BLaER1 (cell line): Measurements from ENCODE around the gene GRK3.
"Not testable (repeated sequence)": the region's sequence is repeated elsewhere in the genome, so short reads cannot be mapped to it uniquely, and the experiment has no call there.

Experiments used
- H3K27ac ChIP-seq: shearing (Covaris generic); formaldehyde crosslinking; 2 replicates; pipeline ENCODE4 v1.8.1; 2022
- H3K27me3 ChIP-seq: shearing (Covaris generic); formaldehyde crosslinking; 2 replicates; pipeline ENCODE4 v1.8.1; 2022
- H3K36me3 ChIP-seq: shearing (Covaris generic); formaldehyde crosslinking; 2 replicates; pipeline ENCODE4 v1.8.1; 2022
- H3K4me1 ChIP-seq: shearing (Covaris generic); formaldehyde crosslinking; 2 replicates; pipeline ENCODE4 v1.8.1; 2022
- H3K4me2 ChIP-seq: shearing (Covaris generic); formaldehyde crosslinking; 2 replicates; pipeline ENCODE4 v1.8.1; 2022
- H3K4me3 ChIP-seq: shearing (Covaris generic); formaldehyde crosslinking; 2 replicates; pipeline ENCODE4 v1.8.1; 2022
- H3K9ac ChIP-seq: shearing (Covaris generic); formaldehyde crosslinking; 2 replicates; pipeline ENCODE4 v1.8.1; 2022
- H3K9me3 ChIP-seq: shearing (Covaris generic); formaldehyde crosslinking; 2 replicates; pipeline ENCODE4 v1.8.1; 2022
- H4K20me1 ChIP-seq: shearing (Covaris generic); formaldehyde crosslinking; 2 replicates; pipeline ENCODE4 v1.8.1; 2022
- Cebpa-rat ChIP-seq: shearing (Covaris generic); IDR thresholded peaks from 2 replicates; pipeline ENCODE4 v1.8.1; 2022

The GRK3 gene

GRCh38 chr22:25563761-25564319, 635 bp upstream of the GRK3 start:
- H3K4me2 ChIP-seq: peak overlapping the region; percentile 98
- peaks cover 29% of the 10 kb centered on the region for H4K20me1 ChIP-seq
- no peaks in the 10 kb centered on the region for H3K36me3 ChIP-seq
- no peak for TF ChIP-seq Cebpa-rat
- H3K9ac ChIP-seq: peak overlapping the region; percentile 92
- peaks cover 77% of the 10 kb centered on the region for H3K4me1 ChIP-seq
- peak overlapping the region; percentile 87 for H3K27ac ChIP-seq
- H3K4me3 ChIP-seq: peak overlapping the region; percentile 99
- no peaks in the 10 kb centered on the region for H3K9me3 ChIP-seq
- no peaks in the 10 kb centered on the region for H3K27me3 ChIP-seq

- no peak for TF ChIP-seq Cebpa-rat
- peak overlapping the region; percentile 99 for H3K4me3 ChIP-seq
- H4K20me1 ChIP-seq: peaks cover 40% of the 10 kb centered on the region
- H3K4me1 ChIP-seq: peaks cover 77% of the 10 kb centered on the region
- H3K36me3 ChIP-seq: no peaks in the 10 kb centered on the region; the same call in 1 of the 2 replicates
- H3K27ac ChIP-seq: peak overlapping the region; percentile 87
- no peaks in the 10 kb centered on the region for H3K27me3 ChIP-seq
- H3K9me3 ChIP-seq: no peaks in the 10 kb centered on the region
- H3K4me2 ChIP-seq: peak overlapping the region; percentile 94
- H3K9ac ChIP-seq: peak overlapping the region; percentile 92
These were observed 653 bp downstream of the GRK3 start for GRCh38 chr22:25564979-25565677.

- Histone ChIP-seq H3K4me1 (peaks cover 72% of the 10 kb centered on the region), H3K27ac (peak overlapping the region; percentile 22; the same call in 1 of the 2 replicates), H3K4me3 (peak overlapping the region; percentile 99), H3K4me2 (peak overlapping the region; percentile 94), H4K20me1 (peaks cover 51% of the 10 kb centered on the region), H3K27me3 (no peaks in the 10 kb centered on the region), H3K9me3 (no peaks in the 10 kb centered on the region), H3K36me3 (no peaks in the 10 kb centered on the region; the same call in 1 of the 2 replicates), H3K9ac (peak overlapping the region; percentile 92; the same call in 1 of the 2 replicates)
- TF ChIP-seq Cebpa-rat: no peak
These were observed 1.9 kb downstream of the GRK3 start for GRCh38 chr22:25566186-25566897.

- Histone ChIP-seq H3K4me2 (peak overlapping the region; percentile 94), H3K4me3 (peak overlapping the region; percentile 99), H3K27ac (peak overlapping the region; percentile 22; the same call in 1 of the 2 replicates), H3K9ac (peak overlapping the region; percentile 92; the same call in 1 of the 2 replicates), H3K36me3 (no peaks in the 10 kb centered on the region; the same call in 1 of the 2 replicates), H3K9me3 (no peaks in the 10 kb centered on the region), H3K4me1 (peaks cover 67% of the 10 kb centered on the region), H4K20me1 (peaks cover 51% of the 10 kb centered on the region), H3K27me3 (no peaks in the 10 kb centered on the region)
- no peak for TF ChIP-seq Cebpa-rat
These were observed 2.4 kb downstream of the GRK3 start for GRCh38 chr22:25566898-25567235.

GRCh38 chr22:25567251-25567675, 2.8 kb downstream of the GRK3 start:
- peaks cover 52% of the 10 kb centered on the region for H4K20me1 ChIP-seq
- no peak for TF ChIP-seq Cebpa-rat
- peaks cover 63% of the 10 kb centered on the region for H3K4me1 ChIP-seq
- H3K9ac ChIP-seq: 0 out of 2 replicates have a peak overlapping the region, but pooled peaks have one; percentile 7
- no peaks in the 10 kb centered on the region; the same call in 1 of the 2 replicates for H3K36me3 ChIP-seq
- no peaks in the 10 kb centered on the region for H3K9me3 ChIP-seq
- H3K27me3 ChIP-seq: no peaks in the 10 kb centered on the region
- peak overlapping the region; percentile 94 for H3K4me2 ChIP-seq
- H3K4me3 ChIP-seq: peak overlapping the region; percentile 99
- H3K27ac ChIP-seq: 0 out of 2 replicates have a peak overlapping the region, but pooled peaks have one; percentile 22

GRCh38 chr22:25568066-25568465, 3.6 kb downstream of the GRK3 start:
- not testable (repeated sequence) for H3K36me3 ChIP-seq, H3K4me3 ChIP-seq, H3K9ac ChIP-seq, H3K27me3 ChIP-seq, H3K9me3 ChIP-seq, H3K27ac ChIP-seq
- Histone ChIP-seq H3K4me2 (peak overlapping the region; percentile 94), H3K4me1 (peaks cover 55% of the 10 kb centered on the region), H4K20me1 (peaks cover 60% of the 10 kb centered on the region)

GRCh38 chr22:25569361-25569760, 4.9 kb downstream of the GRK3 start:
- Histone ChIP-seq H3K4me1 (peaks cover 43% of the 10 kb centered on the region), H3K36me3 (peaks cover 3% of the 10 kb centered on the region; the same call in 1 of the 2 replicates), H4K20me1 (peaks cover 73% of the 10 kb centered on the region), H3K9me3 (no peaks in the 10 kb centered on the region), H3K27ac (no peak overlapping the region), H3K27me3 (no peaks in the 10 kb centered on the region), H3K9ac (no peak overlapping the region), H3K4me2 (peak overlapping the region; percentile 22; the same call in 1 of the 2 replicates), H3K4me3 (no peak overlapping the region)
- TF ChIP-seq Cebpa-rat: no peak

GRCh38 chr22:25569983-25570382, 5.5 kb downstream of the GRK3 start:
- Histone ChIP-seq H3K4me2 (peak overlapping the region; percentile 22; the same call in 1 of the 2 replicates), H3K9ac (no peak overlapping the region), H3K36me3 (peaks cover 3% of the 10 kb centered on the region; the same call in 1 of the 2 replicates), H3K27ac (no peak overlapping the region), H3K4me1 (peaks cover 43% of the 10 kb centered on the region), H4K20me1 (peaks cover 79% of the 10 kb centered on the region), H3K4me3 (no peak overlapping the region), H3K27me3 (no peaks in the 10 kb centered on the region), H3K9me3 (no peaks in the 10 kb centered on the region)
- no peak for TF ChIP-seq Cebpa-rat

GRCh38 chr22:25570486-25570885, 6.0 kb downstream of the GRK3 start:
- H3K4me2 ChIP-seq: peak overlapping the region; percentile 22; the same call in 1 of the 2 replicates
- no peak overlapping the region for H3K27ac ChIP-seq
- TF ChIP-seq Cebpa-rat: no peak
- H3K27me3 ChIP-seq: no peaks in the 10 kb centered on the region
- no peaks in the 10 kb centered on the region for H3K9me3 ChIP-seq
- peaks cover 81% of the 10 kb centered on the region for H4K20me1 ChIP-seq
- peaks cover 41% of the 10 kb centered on the region for H3K4me1 ChIP-seq
- H3K4me3 ChIP-seq: no peak overlapping the region
- H3K9ac ChIP-seq: no peak overlapping the region
- H3K36me3 ChIP-seq: peaks cover 3% of the 10 kb centered on the region; the same call in 1 of the 2 replicates

GRCh38 chr22:25571969-25572707, 7.7 kb downstream of the GRK3 start:
- H3K36me3 ChIP-seq, H3K9ac ChIP-seq, H3K4me2 ChIP-seq, H3K4me3 ChIP-seq, H3K27me3 ChIP-seq, H3K27ac ChIP-seq, H3K9me3 ChIP-seq: not testable (repeated sequence)
- Histone ChIP-seq H4K20me1 (peaks cover 87% of the 10 kb centered on the region), H3K4me1 (peaks cover 25% of the 10 kb centered on the region)
